ENCODE data around the gene IQGAP3. TPM values are rescaled to one million over a fixed set of nuclear protein-coding genes. Genes with fewer than 3 reads are reported as not detected.

The IQGAP3 gene
- polyA plus RNA-seq, 3 donors from 2014 or later: not detected

DNA sequence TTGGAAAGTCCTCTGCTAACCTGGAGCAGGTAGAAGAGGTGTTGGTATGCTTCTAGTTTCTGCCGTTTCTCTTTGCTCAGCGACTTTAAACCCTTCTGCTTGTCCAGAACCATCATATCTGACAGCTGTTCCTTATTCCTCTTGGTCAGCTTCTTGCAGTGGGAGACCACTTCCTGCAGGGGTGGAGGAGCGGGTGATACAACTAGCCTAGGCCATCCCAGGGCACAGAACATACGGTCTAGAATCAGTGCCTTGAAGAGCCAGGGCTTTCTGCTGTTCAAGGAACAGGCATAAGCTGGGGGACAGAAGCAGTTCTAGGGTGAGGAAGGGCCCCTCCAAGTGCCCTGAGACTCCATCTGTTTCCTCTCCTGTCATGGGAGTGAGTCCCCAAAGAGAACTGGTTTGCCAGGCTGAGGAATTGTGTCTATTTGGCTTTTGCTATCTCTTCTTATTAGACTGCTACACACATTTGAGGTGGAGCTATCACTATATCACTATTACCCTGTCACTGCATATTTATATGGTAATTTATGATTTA is 32.5 kb downstream of the IQGAP3 start:
- H3K27ac Mint-ChIP-seq: peak overlapping the region in 2 of 6 donors; percentile 9 to 62
- no peaks in the 10 kb centered on the region for H3K9me3 Mint-ChIP-seq
- peaks cover 1 to 2% (median 2%) of the 10 kb centered on the region in 3 donors for H3K27me3 Mint-ChIP-seq (ENCODE audit: low read depth in 3 of 3)
- H3K4me1 Mint-ChIP-seq: peaks cover 5 to 9% of the 10 kb centered on the region in 2 donors
- peaks cover 0 to 4% (median 0%) of the 10 kb centered on the region in 3 donors for H3K36me3 Mint-ChIP-seq
- no peak for DNase-seq
- H3K4me3 Mint-ChIP-seq: no peak overlapping the region

DNA sequence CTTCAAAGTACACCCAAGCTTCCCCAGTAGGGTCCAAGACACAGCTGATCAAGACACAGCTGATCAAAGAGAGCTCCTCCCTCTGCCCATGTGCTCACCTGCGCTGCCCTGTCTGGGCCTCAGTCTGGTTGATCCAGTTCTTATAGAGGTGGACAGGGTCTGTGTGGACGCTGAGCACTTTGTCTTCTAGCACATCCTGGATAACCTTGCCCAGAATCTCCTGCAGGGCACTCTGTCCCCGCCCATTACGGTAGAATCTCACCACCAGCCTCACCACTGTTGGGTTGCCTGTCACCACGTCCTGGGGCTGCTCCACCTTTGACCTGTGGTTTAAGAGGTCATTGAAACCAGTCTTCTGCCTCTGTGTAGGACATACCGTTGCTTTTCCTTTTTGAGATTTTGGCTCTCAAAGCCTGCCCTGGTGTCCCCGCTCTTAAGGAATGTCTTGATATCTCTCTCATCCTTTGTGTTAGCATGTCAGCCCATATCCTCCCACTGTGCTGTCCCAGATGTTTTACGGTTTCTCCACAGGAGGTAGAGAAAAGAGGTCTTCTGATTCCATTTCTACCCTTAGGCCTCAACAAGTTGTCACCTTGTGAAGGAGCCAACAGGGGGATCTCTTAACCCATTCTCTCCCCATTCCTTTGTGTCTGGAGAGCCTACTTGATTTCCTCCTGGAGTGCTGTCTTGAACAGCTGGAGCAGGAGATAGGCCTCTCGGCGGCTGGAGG is 33.5 kb downstream of the IQGAP3 start:
- Mint-ChIP-seq H3K4me1 (peaks cover 5 to 9% of the 10 kb centered on the region in 2 donors), H3K4me3 (no peak overlapping the region), H3K9me3 (no peaks in the 10 kb centered on the region), H3K36me3 (peaks cover 0 to 4% (median 0%) of the 10 kb centered on the region in 3 donors), H3K27ac (peak overlapping the region in 2 of 6 donors; percentile 24 to 25), H3K27me3 (ENCODE audit: low read depth in 3 of 3) (peaks cover 0 to 4% (median 2%) of the 10 kb centered on the region in 3 donors)
- no peak for DNase-seq

- Mint-ChIP-seq H3K27me3 (ENCODE audit: low read depth in 3 of 3) (peaks cover 0 to 4% (median 2%) of the 10 kb centered on the region in 3 donors), H3K4me3 (no peak overlapping the region), H3K36me3 (peaks cover 0 to 4% (median 0%) of the 10 kb centered on the region in 3 donors), H3K9me3 (no peaks in the 10 kb centered on the region), H3K4me1 (peaks cover 5 to 9% of the 10 kb centered on the region in 2 donors), H3K27ac (no peak overlapping the region)
- DNase-seq: no peak
These were observed 35.3 kb downstream of the IQGAP3 start for GRCh38 chr1:156537027-156537426.

GRCh38 chr1:156534424-156535060 is 37.8 kb downstream of the IQGAP3 start:
- H3K9me3 Mint-ChIP-seq: no peaks in the 10 kb centered on the region
- no peak overlapping the region for H3K4me3 Mint-ChIP-seq
- no peak for DNase-seq
- H3K27me3 Mint-ChIP-seq (ENCODE audit: low read depth in 3 of 3): peaks cover 0 to 3% (median 2%) of the 10 kb centered on the region in 3 donors
- peaks cover 0 to 6% of the 10 kb centered on the region in 2 donors for H3K4me1 Mint-ChIP-seq
- H3K36me3 Mint-ChIP-seq: no peaks in the 10 kb centered on the region
- no peak overlapping the region for H3K27ac Mint-ChIP-seq

DNA sequence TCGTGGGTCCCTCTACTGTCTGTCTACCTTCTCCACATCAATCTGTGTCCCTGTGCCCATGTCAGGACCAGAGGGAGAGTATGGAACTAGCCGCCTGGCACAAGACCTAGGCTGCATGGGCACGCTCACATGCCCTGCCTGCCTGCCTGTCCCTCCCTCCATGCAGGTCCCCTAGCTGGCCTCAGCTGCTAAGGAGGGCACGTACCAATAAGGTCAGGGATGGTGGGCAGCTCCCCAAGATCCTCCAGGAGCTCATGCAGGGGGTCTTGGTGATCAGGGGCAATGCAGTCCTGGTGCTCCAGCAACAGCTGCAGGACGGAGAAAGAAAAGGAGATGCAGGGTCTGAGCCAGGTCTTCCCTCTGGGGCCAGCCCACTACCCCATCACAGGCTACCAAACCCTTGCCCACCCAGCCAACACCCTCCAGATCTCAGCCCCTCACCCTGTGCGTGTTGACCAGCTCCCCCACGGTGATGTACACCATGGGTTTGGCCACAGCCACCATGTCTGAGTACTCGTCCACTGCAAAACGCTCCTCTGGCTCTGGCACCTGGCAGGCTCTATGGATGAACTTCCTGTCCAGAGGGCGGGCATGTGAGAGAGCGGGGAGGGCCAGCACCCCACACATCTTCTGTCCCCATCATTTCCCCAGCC is 38.7 kb downstream of the IQGAP3 start:
- H3K27ac Mint-ChIP-seq: peak overlapping the region in 2 of 6 donors; percentile 31 to 37
- no peak for DNase-seq

GRCh38 chr1:156532374-156532773 is 40.0 kb downstream of the IQGAP3 start:
- Mint-ChIP-seq H3K4me3 (no peak overlapping the region), H3K9me3 (no peaks in the 10 kb centered on the region), H3K27me3 (ENCODE audit: low read depth in 3 of 3) (peaks cover 0 to 3% (median 2%) of the 10 kb centered on the region in 3 donors), H3K36me3 (no peaks in the 10 kb centered on the region), H3K27ac (no peak overlapping the region), H3K4me1 (peaks cover 0 to 6% of the 10 kb centered on the region in 2 donors)
- DNase-seq: no peak

More for the DNA sequence above, 38.7 kb downstream of the IQGAP3 start:
- Mint-ChIP-seq H3K4me3 (no peak overlapping the region), H3K9me3 (no peaks in the 10 kb centered on the region), H3K27me3 (ENCODE audit: low read depth in 3 of 3) (peaks cover 0 to 3% (median 2%) of the 10 kb centered on the region in 3 donors), H3K4me1 (peaks cover 0 to 2% of the 10 kb centered on the region in 2 donors), H3K36me3 (no peaks in the 10 kb centered on the region)

- no peak for DNase-seq
- Mint-ChIP-seq H3K4me3 (no peak overlapping the region), H3K36me3 (no peaks in the 10 kb centered on the region), H3K9me3 (no peaks in the 10 kb centered on the region), H3K27ac (no peak overlapping the region), H3K27me3 (ENCODE audit: low read depth in 3 of 3) (peaks cover 0 to 4% (median 3%) of the 10 kb centered on the region in 3 donors), H3K4me1 (peaks cover 10 to 19% of the 10 kb centered on the region in 2 donors)
These were observed 42.4 kb downstream of the IQGAP3 start for GRCh38 chr1:156530006-156530405.

- no peak for DNase-seq
- Mint-ChIP-seq H3K27me3 (ENCODE audit: low read depth in 3 of 3) (peaks cover 0 to 4% (median under 1%) of the 10 kb centered on the region in 3 donors), H3K36me3 (no peaks in the 10 kb centered on the region), H3K4me1 (peaks cover 20 to 29% of the 10 kb centered on the region in 2 donors), H3K27ac (no peak overlapping the region), H3K9me3 (no peaks in the 10 kb centered on the region), H3K4me3 (no peak overlapping the region)
These were observed 43.4 kb downstream of the IQGAP3 start for GRCh38 chr1:156528875-156529425.

- no peak for DNase-seq
- Mint-ChIP-seq H3K4me3 (no peak overlapping the region), H3K4me1 (peaks cover 24 to 33% of the 10 kb centered on the region in 2 donors)
These were observed 44.1 kb downstream of the IQGAP3 start for GRCh38 chr1:156528231-156528630.

DNA sequence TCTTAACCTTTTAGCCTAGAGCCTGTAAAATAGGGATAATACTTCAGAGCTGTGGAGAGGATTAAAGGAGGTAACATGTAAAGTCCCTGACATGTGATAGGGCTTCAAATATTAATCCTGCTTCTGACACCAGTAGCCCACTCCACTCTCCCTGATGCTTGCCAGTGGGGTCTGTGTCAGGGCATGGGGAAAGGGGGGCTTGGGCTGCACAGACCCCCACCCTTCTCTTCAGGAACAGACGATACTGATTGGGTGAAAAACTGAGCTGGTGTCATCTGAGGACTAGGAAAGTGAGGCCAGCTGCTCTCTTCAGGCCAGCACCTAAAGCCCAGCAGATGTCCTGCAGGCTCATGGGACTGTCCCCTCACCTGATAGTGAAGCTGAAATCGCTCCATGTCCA is 44.8 kb downstream of the IQGAP3 start:
- H3K4me3 Mint-ChIP-seq: no peak overlapping the region
- peaks cover 24 to 33% of the 10 kb centered on the region in 2 donors for H3K4me1 Mint-ChIP-seq
- no peaks in the 10 kb centered on the region for H3K9me3 Mint-ChIP-seq
- H3K27ac Mint-ChIP-seq: no peak overlapping the region
- peaks cover 0 to 6% (median 3%) of the 10 kb centered on the region in 3 donors for H3K27me3 Mint-ChIP-seq (ENCODE audit: low read depth in 3 of 3)
- no peak for DNase-seq
- no peaks in the 10 kb centered on the region for H3K36me3 Mint-ChIP-seq

More at GRCh38 chr1:156528231-156528630, 44.1 kb downstream of the IQGAP3 start:
- Mint-ChIP-seq H3K36me3 (no peaks in the 10 kb centered on the region), H3K27ac (peak overlapping the region in 2 of 6 donors; percentile 13 to 21), H3K27me3 (ENCODE audit: low read depth in 3 of 3) (peaks cover 0 to 6% (median 3%) of the 10 kb centered on the region in 3 donors), H3K9me3 (no peaks in the 10 kb centered on the region)

GRCh38 chr1:156525856-156526489 is 46.4 kb downstream of the IQGAP3 start:
- Mint-ChIP-seq H3K36me3 (no peaks in the 10 kb centered on the region), H3K9me3 (no peaks in the 10 kb centered on the region), H3K27ac (peak overlapping the region in 4 of 6 donors; percentile 15 to 90 (median 58)), H3K4me3 (peak overlapping the region in 1 of 5 donors; percentile 73), H3K4me1 (peaks cover 24 to 33% of the 10 kb centered on the region in 2 donors), H3K27me3 (ENCODE audit: low read depth in 3 of 3) (peaks cover 0 to 4% (median 3%) of the 10 kb centered on the region in 3 donors)
- DNase-seq: no peak

- Mint-ChIP-seq H3K27ac (peak overlapping the region; percentile 8 to 95 (median 86)), H3K4me3 (peak overlapping the region; percentile 14 to 73 (median 64)), H3K9me3 (no peaks in the 10 kb centered on the region), H3K36me3 (no peaks in the 10 kb centered on the region), H3K4me1 (peaks cover 24 to 33% of the 10 kb centered on the region in 2 donors), H3K27me3 (ENCODE audit: low read depth in 3 of 3) (peaks cover 0 to 4% (median 3%) of the 10 kb centered on the region in 3 donors)
- no peak for DNase-seq
These were observed 47.3 kb downstream of the IQGAP3 start for GRCh38 chr1:156525071-156525501.

GRCh38 chr1:156524481-156524869 is 47.9 kb downstream of the IQGAP3 start:
- peaks cover 0 to 4% (median 3%) of the 10 kb centered on the region in 3 donors for H3K27me3 Mint-ChIP-seq (ENCODE audit: low read depth in 3 of 3)
- H3K4me1 Mint-ChIP-seq: peaks cover 24 to 33% of the 10 kb centered on the region in 2 donors
- peak overlapping the region; percentile 71 to 95 (median 88) for H3K27ac Mint-ChIP-seq
- DNase-seq: peak; percentile 66 to 73 (median 70)
- H3K36me3 Mint-ChIP-seq: no peaks in the 10 kb centered on the region
- H3K4me3 Mint-ChIP-seq: peak overlapping the region; percentile 26 to 73 (median 64)
- no peaks in the 10 kb centered on the region for H3K9me3 Mint-ChIP-seq
